A673 (cell line): ENCODE measurements around the gene HBB. TPM values are rescaled to one million over a fixed set of nuclear protein-coding genes. Genes with fewer than 3 reads are reported as not detected.

Source experiments
- BruUV-seq: library from RNA; stranded (reverse); fragments of 400-500 nt; replicated peaks from 2 replicates; lab custom pipeline; 2021; lab: Mats Ljungman, UMichigan
- CTCF ChIA-PET: fragments of 300-600 bp; sonication (Branson Sonifier 250); formaldehyde crosslinking; loops from one replicate; lab custom pipeline; 2022; ENCODE audit warnings: antibody characterized with exemption; lab: Charles Lee
- POLR2A ChIA-PET: fragments of 300-600 bp; sonication (Branson Sonifier 250); formaldehyde crosslinking; loops from one replicate; lab custom pipeline; 2022; ENCODE audit warnings: antibody characterized with exemption; ENCODE audit not compliant: low non-redundant PET; lab: Charles Lee
- DNase-seq: peaks from one replicate; pipeline ENCODE4 v3.0.0-alpha.2; 2015; ENCODE audit warnings: low spot score
- H3K27ac ChIP-seq: fragments of 200-600 bp; sonication (generic); 2 replicates; pipeline ENCODE4 v1.5.1; 2016; ENCODE audit warnings: mixed run types, low read depth, mild to moderate bottlenecking, mixed read lengths, antibody characterized with exemption, low read length; ENCODE audit not compliant: poor library complexity, severe bottlenecking
- H3K27me3 ChIP-seq: fragments of 200-600 bp; sonication (generic); replicated peaks from 2 replicates; pipeline ENCODE4 v1.6.1; 2017; ENCODE audit warnings: mixed run types, low read depth, mild to moderate bottlenecking, mixed read lengths, antibody characterized with exemption, low read length; ENCODE audit not compliant: insufficient read depth, poor library complexity
- H3K36me3 ChIP-seq: fragments of 200-600 bp; sonication (generic); 2 replicates; pipeline ENCODE4 v1.6.1; 2016; ENCODE audit warnings: mixed run types, mild to moderate bottlenecking, mixed read lengths, antibody characterized with exemption, low read length; ENCODE audit not compliant: insufficient read depth, poor library complexity, severe bottlenecking
- H3K4me1 ChIP-seq: fragments of 200-600 bp; sonication (generic); 2 replicates; pipeline ENCODE4 v1.6.1; 2017; ENCODE audit warnings: mixed run types, mild to moderate bottlenecking, mixed read lengths, antibody characterized with exemption, low read length; ENCODE audit not compliant: insufficient read depth, poor library complexity, severe bottlenecking
- H3K4me3 ChIP-seq: fragments of 200-600 bp; sonication (generic); 2 replicates; pipeline ENCODE4 v1.5.1; 2016; ENCODE audit warnings: low read depth, mixed run types, mild to moderate bottlenecking, mixed read lengths, low read length; ENCODE audit not compliant: poor library complexity, severe bottlenecking
- H3K9me3 ChIP-seq: fragments of 200-600 bp; sonication (generic); 2 replicates; pipeline ENCODE4 v1.6.1; 2016; ENCODE audit warnings: mixed run types, low read depth, mild to moderate bottlenecking, mixed read lengths, antibody characterized with exemption, low read length; ENCODE audit not compliant: poor library complexity, severe bottlenecking
- CTCF ChIP-seq: fragments of 300-800, 200-600 bp; sonication (generic); conservative IDR thresholded peaks from 2 replicates; pipeline ENCODE4 v1.5.1; 2017; ENCODE audit warnings: low read depth, mild to moderate bottlenecking, antibody characterized with exemption, low read length, moderate library complexity, mixed read lengths
- EZH2 ChIP-seq: fragments of 200-600 bp; sonication (generic); IDR thresholded peaks from 2 replicates; pipeline ENCODE4 v1.6.1; 2017; ENCODE audit warnings: borderline replicate concordance, low read depth, mild to moderate bottlenecking, mixed read lengths, antibody characterized with exemption, low read length; ENCODE audit not compliant: poor library complexity, severe bottlenecking
- intact Hi-C: fragments of 100-400 bp; cut with micrococcal nuclease; formaldehyde crosslinking; loops from one replicate; pipeline ENCODE4 v1.10.0; 2022; ENCODE audit not compliant: unreplicated experiment
- total RNA-seq: library from RNA; stranded (reverse); gene quantifications from 2 replicates; pipeline ENCODE4 v1.2.3, GENCODE V29; 2021

Gene HBB
- total RNA-seq, 1 experiment from 2014 or later, result not detected

- Histone ChIP-seq H3K4me1 (no peaks in the 10 kb centered on the region), H3K4me3 (no peak overlapping the region), H3K27me3 (no peaks in the 10 kb centered on the region), H3K27ac (no peak overlapping the region), H3K9me3 (no peaks in the 10 kb centered on the region), H3K36me3 (no peaks in the 10 kb centered on the region)
- intact Hi-C loops, result no loop called here
- ChIA-PET CTCF (no interaction called here), POLR2A (no interaction called here)
- no TSS peak for BruUV-seq
- DNase-seq, result no peak
- TF ChIP-seq CTCF (no peak), EZH2 (no peak)
Observed at GRCh38 chr11:5196067-5196466, 30.8 kb downstream of the HBB start.

- H3K4me1 ChIP-seq, result no peaks in the 10 kb centered on the region
- H3K27me3 ChIP-seq, result no peaks in the 10 kb centered on the region
- no peak for DNase-seq
- no peaks in the 10 kb centered on the region for H3K36me3 ChIP-seq
- no TSS peak for BruUV-seq
- CTCF ChIA-PET, result no interaction called here
- TF ChIP-seq EZH2 (no peak), CTCF (no peak)
- no peak overlapping the region for H3K4me3 ChIP-seq
- H3K27ac ChIP-seq, result no peak overlapping the region
- no peaks in the 10 kb centered on the region for H3K9me3 ChIP-seq
- POLR2A ChIA-PET, result no interaction called here
- intact Hi-C loops, result no loop called here
Observed at GRCh38 chr11:5192738-5193137, 34.1 kb downstream of the HBB start.

GRCh38 chr11:5188201-5188600, 38.7 kb downstream of the HBB start:
- Histone ChIP-seq H3K27ac (no peak overlapping the region), H3K4me3 (no peak overlapping the region), H3K4me1 (no peaks in the 10 kb centered on the region), H3K36me3 (no peaks in the 10 kb centered on the region), H3K27me3 (no peaks in the 10 kb centered on the region), H3K9me3 (no peaks in the 10 kb centered on the region)
- CTCF ChIA-PET, result no interaction called here
- POLR2A ChIA-PET, result no interaction called here
- BruUV-seq, result no TSS peak
- DNase-seq, result no peak
- intact Hi-C loops, result no loop called here
- TF ChIP-seq CTCF, result no peak
- no peak for TF ChIP-seq EZH2
